GF-D8 (cell line): ENCODE results near the gene BMERB1.
"Not testable (repeated sequence)": the region's sequence is repeated elsewhere in the genome, so short reads cannot be mapped to it uniquely, and the experiment has no call there.

Source experiments
- DNase-seq: peaks from one replicate; lab custom pipeline; 2025; lab: John Stamatoyannopoulos, UW

BMERB1 gene

DNA sequence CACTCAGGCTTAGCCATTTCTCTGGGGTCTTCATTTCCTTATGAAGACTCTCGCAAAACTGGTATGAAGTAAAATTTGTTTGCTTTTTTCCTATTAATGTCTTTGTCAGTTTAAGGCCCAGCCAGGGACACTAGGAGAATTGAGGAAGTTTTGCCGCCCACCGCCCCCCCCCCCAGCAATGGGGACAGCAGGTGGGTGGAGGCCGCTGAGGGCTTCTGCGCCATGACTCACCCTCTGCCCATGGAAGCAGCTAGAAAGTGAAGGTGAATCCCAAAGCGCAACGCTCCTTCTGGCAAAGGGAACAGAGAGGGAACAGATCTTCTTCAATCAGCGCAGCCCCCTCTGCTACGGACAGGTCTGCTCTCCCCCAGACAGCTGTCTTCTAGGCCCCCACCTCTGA lies 158.8 kb downstream of the BMERB1 start:
- no peak for DNase-seq

DNA sequence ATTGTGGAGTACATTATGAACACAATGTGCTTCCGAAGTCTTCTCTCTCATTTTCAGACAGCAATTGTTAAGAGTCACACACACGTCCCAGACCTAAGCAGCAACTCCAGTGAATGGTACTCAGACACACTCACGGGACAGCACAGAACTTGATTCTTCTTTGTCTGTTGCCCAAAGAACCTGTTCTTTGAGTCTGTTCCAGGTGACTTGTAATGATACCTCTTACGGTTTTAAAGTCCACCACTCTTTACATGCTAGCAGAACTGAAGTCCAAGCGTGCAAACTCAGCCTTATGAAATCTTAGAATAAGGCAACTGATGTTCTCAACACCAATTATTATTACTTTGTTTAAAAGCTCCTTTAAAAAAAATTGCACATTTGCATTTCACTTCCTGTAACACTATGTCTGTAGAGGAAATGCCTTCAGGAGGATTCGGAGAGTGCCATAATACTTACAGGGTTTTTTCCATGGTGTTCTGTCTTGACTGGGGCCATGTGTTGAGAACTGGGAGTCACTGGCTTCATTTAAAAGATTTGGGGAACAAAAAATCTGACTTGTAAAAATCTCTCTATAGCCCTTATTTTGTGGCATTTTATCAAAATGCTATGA lies 160.4 kb downstream of the BMERB1 start:
- no peak for DNase-seq

DNA sequence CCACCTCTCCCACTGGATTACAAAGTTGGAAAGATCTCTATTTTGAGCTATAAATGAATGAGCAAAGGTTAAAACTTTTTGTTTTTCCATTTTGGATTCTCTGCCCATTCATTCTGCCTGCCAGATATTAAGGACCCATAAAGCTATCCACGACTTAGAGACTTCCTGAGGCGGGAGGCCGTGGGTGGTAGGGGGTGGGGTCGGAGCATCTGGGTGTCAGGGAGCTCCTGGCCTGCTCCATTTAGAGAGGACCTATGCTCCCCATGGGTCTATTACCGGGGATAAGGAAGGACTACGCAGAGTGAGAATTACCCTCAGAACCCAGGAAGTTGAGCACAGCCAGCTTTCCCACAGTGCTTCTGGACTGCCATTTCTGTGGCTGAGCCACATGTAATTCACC lies 162.7 kb downstream of the BMERB1 start:
- no peak for DNase-seq

DNA sequence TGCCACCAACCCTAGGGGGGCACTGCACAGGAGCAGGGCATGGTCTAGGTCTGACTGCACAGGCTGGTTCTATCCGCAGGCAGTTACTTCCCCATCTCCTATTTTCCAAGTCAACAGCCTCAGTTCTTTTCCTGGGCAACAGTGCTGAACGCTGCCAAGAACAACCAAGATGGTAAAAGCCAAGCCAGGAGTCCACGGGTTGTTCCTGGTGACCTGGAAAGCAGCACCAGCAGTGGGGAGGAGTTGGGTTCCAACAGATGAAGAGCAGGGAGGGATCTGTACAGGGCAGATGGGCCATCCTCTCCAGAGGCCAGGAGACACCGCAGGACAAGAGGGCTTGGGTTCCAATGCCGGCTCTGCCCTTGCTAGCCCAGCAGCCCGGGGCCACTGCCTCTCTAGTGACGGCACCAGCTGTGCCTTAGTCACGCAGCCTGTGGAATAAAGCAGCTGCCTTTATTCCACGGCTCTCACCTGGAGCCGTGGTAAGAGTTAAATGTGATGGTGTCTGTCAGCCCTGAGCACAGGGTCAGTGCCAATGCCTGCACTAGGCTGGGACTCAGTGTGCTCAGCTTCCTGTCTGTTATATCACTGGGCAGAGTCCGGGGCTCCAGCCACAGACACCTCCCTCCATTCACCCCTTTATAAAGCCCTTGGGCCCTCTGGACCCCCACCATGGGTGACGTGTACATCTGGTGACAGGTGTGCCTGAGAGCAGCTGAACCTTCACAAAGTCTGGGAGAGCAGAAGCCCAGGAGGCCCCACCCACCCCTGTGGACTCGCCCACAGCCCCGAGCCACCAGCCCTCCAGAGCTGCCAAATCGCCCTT lies 163.6 kb downstream of the BMERB1 start:
- no peak for DNase-seq

DNA sequence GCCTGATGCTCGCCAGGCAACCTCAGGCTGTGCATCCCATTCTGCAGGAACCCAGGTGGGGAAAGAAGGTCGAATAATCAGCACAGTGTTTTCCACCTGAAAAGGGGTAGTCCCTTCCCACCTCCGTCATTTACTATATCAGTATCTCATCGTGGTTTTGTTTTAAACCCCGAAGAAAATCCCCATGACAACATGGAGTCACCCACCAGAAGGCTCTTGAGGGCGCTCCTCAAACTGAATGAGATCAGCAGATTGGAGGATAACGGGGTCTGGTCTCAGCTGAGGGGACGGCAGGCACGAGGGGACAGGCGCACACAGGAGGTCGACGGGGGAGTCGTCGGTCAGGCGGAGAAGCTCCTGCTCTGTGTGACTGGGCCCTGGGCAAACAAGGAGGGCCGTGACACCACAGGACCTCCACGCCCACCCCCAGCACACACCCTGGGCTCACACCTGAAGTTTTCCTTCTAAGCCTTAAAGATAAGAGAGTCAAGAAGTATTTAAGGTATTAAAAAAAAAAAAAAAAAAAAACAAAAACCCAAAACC lies 164.3 kb downstream of the BMERB1 start:
- DNase-seq: no peak

DNA sequence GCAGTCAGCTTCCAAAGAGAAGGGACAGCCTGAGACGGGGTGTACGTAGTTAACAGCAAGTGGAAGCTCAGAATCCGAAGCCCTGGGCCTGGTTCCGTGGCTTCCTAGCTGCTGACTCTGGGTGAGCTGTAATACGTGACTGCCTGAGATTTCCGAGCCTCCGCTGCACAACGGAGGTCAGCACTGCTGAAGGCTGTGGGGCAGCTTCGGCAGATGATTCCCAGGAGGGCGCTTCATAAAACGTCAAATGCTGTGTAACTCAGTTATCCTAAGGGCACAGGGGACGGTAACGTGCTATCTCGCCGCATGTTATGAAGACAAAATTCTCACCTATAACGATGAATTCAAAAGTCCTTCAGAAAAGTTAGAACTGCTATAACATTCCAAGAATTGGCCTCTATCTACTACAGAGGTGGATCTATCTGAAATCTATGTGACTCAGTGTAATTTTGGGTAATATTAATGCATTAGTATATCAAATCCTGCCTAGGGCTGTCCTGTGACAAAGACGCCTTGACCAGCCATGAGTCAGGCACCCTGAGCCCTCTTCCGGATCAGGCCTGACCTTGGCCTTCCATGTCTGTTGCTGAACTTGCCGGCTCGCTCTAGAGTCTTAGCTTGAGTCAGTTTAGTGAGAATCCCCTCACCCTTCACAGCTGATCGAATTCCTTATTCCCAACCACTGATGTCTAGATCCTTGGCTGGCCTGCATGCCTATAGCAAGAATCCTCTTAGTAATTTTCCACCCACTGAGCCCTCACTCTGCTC lies 165.1 kb downstream of the BMERB1 start:
- DNase-seq: no peak

DNA sequence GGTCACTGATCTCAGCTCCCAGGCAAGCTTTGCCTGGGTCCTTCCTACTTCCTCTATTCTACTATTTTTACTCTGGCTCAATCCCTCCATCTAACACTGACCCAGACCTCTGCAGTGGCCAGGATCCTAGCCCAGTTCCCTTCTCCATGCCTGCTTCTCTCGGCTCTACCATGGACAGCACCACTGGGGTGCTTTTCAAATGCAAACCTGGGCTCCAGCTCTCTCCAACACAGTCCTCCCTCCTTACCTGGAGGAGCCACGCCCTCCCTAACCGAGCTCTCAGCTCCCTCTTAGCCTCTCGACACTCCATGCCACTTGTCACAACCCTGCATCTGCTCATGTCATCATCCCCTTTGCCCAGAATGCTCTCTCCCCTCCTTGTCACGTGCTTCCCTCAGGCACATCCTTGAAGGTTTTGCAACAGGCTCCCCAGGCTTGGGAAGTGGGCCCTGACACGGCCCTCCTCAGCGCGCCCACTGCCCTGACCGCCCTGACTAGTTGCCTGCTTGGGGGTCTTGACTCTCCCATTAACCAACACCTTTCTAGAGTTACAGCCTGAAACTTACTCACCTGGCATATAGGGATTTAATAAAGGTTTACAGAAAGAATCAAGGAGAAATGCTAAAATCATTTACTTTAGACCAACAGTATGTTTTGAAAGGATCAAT lies 167.0 kb downstream of the BMERB1 start:
- no peak for DNase-seq

DNA sequence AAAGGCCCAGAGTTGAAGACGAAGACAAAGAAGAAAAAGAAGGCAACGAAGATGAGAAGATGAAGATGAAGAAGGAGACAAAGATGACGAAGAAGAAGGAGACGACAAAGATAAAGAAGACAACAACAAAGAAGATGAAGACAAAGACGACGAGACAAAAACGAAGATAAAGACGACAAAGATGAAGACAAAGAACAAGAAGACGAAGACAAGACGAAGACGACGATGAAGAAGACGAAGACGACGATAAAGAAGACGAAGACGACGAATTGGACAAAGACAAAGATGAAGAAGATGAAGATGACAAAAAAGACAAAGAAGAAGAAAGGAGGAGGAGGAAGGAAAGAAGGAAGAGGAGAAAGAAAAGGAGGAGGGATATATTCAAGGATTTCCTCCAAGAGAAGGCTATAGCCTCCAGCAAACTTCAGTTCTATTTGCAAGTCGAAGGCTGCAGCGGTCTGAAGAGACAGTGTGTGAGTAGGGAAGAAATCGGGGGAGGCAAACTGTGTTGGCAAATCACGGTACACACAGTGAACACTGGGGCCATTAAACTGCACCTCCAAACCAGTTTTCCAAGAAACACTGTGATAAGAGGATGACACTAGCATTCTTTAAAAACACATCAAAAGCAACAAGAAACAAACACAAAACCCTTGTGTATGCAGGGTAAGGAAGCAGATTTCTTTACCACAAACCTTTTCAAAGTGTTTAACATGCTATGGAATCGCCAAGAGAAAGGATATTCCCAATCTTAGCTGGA lies 168.1 kb downstream of the BMERB1 start:
- DNase-seq: no peak

DNA sequence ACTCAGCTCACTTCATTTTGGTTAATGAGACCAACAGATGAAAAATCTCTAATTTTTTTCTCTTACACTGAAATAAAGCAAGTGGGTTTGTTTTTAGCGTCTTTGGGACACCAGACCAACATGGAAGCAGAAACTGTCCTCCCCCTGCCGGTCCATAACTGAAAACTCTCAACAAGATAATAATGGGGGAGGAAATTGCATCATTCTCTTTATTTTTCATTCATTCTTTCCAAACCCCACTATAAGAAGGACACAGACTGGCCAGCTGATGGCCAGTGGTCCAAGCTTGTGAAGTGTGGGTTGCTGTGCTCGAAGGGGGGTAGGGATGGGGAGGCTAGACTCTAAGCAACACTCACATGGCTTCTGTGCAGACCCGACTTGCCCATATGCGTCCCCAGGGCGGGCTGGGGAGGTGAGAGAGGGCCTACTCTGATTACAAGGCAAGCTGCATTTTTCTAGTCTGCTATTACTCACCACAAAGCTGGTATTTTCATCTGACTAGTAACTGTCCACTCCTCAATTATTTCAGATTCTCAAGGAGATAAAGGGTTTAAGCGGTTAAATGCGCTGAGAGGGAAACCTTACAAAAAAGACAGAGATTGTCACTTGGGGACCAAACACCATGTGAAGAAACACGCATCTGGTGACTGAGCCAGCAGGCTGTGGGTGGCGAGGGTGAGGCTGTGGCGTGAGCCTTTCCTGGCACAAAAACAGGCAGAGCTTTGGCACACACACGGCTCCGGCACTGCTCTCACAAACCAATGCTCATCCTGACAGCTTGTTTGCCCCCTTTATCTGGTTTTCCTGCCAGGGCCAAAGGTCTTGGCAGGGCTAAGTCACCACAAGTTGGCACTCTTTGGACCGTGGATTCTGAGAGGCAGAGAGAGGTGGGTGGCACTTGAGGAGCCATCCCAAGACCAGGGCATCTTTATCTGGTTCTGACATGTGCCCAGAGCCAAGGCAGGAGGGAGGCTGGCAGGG lies 170.4 kb downstream of the BMERB1 start:
- DNase-seq: no peak

DNA sequence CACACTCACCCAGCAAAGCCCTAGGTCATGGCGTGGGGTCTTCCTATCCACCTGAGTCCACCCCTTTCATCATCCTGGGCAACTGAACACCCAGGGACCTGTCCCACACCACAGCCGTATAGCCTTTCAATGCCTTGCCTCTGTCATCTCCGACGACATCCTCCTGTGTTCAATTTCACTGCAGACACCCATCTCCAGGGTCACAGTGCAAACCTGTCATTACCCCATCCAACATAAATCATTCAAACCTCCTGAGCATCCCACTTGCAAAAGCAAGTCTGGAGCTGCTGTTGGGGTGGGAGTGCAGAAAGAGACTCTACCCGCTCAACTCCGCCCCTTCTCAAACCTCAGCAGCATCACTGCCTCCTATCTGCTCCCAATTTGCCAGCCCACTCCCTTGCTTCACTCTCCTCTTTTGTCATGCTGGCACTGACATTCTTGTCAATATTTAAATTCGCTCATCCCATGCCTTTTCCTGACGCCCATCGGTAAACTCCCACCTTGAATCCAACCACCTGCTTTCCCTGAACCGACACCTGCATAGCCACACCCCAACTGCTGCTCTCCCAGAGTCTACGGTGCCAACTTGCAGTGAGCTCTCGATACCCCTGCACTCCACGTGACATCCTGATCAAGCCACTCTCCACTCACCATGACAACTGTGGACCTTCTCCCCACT lies 171.6 kb downstream of the BMERB1 start:
- no peak for DNase-seq

DNA sequence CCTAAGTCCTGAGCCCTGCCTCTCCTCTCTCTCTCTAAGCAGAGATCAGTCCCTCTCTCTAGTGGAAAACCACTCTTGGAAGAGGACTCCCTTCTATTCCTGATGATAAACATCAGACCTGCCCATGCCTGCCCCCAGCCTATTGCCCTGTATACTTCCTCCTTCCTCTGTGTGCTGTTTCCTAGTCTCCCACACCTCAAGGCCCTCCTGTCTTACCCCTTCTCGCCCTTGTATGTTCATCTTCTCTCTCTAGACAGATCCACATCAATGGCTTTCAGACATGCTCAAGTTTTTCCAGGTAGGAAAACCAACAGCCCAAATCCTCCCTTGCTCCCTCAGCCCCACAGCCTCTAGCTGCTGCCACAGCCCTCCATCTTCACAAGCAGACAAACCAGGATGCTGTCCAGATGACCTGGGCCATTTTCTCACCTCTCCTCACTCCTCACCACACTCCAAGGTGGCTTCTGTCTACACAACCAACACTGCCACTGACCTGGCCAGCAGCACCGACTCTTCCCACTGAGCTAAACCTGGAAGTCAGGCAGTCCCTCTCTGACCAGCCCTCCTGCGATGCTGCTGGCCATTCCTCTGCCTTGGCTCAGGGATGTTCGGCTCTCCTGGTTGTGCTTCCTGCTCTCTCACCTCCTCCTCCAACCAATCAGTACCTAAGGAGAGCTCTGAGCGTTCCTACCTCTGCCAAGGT lies 172.3 kb downstream of the BMERB1 start:
- no peak for DNase-seq

DNA sequence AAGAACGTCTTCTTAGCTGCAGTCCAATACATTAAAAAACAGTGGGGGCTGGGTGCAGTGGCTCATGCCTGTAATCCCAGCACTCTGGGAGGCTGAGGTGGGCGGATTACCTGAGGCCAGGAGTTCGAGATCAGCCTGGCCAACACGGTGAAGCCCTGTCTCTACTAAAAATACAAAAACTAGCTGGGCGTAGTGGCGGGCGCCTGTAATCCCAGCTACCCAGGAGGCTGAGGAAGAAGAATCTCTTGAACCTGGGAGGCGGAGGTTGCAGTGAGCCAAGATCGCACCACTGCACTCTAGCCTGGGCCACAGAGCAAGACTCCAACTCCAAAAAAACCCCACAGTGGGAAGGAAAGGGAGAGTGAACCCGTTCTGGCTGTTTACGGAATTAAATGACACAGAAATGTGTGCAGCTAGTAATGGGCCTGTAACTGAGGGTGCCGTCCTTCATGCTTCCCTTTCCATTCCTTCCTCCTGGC lies 172.9 kb downstream of the BMERB1 start:
- DNase-seq: not testable (repeated sequence)

DNA sequence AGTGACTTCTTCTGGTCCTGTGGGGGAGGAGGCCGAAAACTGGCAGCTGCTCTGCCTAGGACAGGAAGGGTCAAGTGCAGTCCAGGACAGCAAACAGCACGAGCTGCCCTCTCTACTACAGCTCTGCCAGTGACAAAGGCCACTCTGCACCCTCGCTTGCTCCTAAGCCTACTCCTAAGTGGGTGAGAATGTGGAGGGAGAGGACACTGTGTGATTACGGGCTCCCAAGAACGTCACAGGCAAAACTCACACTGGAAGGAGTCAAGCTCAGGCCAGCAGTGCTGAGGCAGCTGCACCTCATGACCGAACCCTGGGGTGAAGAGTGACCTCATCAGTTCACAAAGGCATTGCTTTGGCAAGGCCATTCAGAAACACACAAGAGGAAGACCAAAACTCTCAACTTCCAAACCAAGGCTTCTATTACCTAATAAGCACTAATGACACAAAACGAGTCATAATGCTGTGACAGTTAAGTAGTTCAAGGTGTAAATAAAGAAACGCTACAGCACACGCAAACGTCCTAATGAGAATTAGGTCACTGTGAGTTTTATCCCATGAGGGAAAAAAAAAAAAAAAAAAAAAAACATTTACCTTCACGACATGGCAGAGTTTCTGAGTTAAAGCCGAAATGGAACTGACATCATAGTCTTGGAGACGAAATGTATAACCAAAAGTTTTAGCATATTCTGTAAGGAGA lies 173.5 kb downstream of the BMERB1 start:
- no peak for DNase-seq

DNA sequence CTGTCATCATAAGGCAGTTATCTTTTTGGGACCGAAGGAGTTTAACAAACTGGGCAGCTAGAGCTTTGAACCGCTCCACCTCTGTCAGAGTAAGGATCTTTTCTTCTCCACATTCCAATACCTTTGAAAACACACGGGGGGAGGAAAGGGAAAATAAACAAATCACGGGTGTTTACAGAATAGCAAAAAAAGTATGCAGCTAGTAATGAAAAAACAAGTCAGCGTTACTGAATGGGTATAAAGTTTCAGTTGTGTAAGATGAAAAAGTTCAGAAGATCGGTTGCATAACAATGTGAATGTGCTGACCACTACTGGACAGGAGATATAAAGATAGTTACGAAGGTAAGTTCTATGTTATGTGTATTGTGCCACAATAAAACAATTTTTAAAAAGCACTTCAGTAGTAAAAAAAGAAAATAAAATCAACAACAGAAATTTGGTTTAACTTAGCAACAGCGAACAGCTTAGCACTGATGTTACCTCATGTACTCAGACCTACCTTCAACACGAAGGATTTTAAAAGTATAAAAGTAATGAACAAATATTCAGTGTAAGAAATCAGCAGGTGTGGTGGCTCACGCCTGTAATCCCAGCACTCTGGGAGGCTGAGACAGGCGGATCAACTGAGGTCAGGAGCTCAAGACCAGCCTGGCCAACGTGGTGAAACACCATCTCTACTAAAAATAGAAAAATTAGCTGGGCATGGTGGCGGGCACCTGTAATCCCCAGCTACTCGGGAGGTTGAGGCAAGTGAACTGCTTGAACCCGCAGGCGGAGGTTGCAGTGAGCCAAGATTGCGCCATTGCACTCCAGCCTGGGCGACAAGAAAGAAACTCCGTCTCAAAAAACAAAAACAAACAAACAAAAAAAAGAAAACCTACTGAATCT lies 174.3 kb downstream of the BMERB1 start:
- no peak for DNase-seq

DNA sequence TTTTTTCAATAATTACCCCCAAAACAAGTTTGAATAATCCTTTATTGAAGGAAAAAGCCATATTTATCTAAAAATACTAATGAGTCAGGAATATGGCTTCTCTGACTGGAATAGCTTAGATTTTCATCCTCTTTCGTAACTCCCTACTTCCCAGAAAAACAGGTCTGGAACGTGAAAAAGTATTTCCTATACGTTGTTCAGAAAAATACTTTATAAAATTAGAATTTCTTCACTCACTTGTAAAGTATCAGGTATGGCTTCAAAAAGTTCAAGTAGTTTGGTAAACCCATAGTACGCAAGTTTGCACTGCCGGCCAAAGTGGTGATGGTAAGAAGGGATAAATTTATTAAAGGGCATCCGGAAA lies 174.9 kb downstream of the BMERB1 start:
- no peak for DNase-seq

DNA sequence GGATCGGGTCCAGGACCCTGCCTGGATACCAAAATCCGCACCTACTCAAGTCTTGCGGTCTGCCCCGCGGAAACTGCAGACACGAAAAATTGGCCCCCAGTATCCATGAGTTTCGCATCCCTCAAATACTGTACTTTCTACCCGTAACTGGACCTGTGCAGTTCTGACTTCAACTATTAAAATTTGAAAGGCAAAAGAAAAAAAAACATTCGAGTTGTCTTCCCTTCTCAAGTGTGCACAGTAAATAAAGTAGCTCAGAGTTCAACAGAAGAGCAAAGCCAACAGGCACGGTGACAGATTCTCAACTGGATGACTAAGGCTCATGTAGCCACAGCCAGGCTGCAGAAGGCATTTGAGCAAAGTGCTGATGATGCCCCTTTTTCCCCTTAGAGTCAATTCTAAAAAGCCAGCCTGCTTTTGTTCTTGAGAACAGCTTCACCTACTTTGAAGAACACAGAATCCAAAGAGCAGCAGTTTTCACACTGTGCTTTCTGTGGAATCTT lies 176.0 kb downstream of the BMERB1 start:
- DNase-seq: no peak

DNA sequence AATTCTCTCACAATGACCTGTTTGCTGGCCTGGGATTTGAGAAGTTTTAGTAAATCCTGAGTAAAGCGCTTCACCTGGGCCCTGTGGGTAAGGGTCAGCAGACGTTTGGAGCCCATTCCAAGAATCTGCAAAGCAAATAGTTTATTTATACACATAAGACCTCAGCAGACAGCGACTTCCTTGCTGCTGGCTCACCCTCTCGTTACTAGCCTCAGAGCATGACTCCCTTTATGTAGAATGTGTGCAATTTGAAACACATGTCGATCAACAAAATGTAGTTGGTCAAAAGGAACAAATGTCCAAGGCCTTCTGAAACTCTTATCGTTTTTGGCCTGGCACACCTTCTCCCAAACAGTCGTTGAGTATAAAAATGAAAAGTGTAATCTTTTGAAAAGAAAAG lies 177.2 kb downstream of the BMERB1 start:
- DNase-seq: no peak
